GM20431 (cell line): ENCODE data around the gene SPDYE16.
"Not testable (repeated sequence)": the region's sequence is repeated elsewhere in the genome, so short reads cannot be mapped to it uniquely, and the experiment has no call there.

Experiments used
- in situ Hi-C: fragments of 300-500 bp; cut with MseI, MboI; formaldehyde crosslinking; loops from one replicate; pipeline ENCODE4 v1.15.0; 2020; ENCODE audit warnings: low sequenced_read_pairs; ENCODE audit not compliant: unreplicated experiment

Gene SPDYE16

DNA sequence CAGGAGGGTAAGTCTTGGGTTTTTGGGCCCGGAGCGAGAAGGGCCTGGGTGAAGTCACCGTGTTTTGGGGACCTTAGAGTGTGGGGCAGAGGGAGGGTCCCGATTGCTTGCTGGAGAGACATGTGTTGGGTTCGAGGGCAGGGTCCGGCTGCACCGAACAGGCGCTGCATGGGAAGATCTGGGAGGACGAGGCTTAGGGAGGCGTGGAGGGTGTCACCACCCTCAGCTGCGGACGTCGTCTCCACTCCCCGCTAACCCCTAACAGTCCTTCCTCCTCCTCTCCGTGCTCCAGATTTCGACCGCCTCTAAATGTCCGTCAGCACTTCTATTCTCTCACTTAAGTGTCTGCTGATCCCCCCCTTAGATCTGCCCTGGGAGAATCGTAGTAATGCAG is 6.8 kb upstream of the SPDYE16 start:
- in situ Hi-C loops = not testable (repeated sequence)

DNA sequence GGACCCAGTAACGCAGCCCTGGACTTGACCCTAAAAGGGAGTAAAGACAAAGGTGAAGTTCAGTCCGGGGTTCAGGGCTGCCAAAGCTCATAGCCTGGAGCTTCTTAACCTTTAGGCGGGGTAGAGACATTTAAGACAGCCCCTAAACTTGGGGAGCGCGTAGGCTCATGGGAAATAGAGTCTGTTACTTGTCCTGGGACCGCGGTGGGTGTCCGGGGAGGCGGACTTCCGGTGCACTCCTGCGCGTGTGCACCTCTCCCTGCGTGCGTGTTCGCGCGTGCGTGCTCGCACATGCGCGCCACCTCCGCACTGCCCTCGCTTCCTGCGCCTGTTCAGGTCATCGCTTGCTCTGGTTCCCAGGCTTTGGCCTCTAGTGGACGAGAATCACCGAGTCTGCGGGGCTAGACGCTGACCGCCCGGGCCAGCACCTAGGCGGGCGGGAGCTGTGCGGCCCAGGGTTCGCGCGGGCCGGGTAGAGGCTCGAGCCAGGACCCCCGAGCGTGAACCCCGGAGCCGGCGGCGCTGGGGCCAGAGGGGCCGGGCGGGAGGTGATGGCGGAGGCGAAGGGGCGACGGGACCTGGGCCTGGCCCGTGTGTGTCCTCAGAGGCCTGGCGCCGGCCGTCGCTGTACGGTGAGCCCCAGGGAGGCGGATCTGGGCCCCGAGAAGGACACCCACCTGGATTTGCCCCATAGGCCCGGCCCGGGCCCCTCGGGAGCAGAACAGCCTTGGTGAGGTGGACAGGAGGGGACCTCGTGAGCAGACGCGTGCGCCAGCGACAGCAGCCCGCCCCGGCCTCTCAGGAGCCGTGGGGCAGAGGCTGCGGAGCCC is 6.1 kb upstream of the SPDYE16 start:
- in situ Hi-C loops = not testable (repeated sequence)

DNA sequence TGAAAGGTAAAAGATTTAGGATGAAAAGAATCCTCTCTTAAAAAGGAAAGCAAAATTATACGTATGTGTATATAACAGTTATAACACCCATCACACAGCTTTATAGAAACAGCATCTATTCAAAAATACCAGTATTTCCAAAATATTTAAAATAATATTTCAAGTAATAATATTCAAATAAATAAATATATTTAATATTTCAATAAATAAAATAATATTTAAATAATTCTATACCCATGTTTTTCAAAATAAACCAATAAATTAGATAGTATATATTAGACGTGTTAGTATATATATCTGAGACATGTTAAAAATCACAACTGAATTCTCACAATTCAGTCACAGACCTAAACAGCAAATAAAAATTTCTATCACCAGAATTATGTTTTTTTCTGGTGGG is 11.5 kb downstream of the SPDYE16 start:
- in situ Hi-C loops = not testable (repeated sequence)

DNA sequence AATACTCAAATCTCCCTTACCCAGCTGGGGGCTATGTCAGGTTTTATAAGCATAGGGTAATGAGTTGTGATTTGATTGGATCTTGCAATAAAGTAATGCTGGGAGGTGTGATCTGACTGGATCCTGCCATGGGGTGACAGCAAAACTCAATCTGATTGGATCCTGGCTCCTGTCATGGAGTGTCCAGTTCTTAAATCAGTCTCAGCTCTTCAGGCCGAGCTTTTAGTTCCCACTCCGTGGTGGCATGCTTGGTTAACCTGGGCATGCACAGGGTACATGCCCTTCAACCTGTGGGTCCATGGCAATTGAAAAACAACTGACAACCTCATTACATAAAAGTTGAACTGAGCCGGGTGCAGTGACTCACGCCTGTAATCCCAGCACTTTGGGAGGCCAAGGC is 16.9 kb downstream of the SPDYE16 start:
- in situ Hi-C loops = not testable (repeated sequence)

DNA sequence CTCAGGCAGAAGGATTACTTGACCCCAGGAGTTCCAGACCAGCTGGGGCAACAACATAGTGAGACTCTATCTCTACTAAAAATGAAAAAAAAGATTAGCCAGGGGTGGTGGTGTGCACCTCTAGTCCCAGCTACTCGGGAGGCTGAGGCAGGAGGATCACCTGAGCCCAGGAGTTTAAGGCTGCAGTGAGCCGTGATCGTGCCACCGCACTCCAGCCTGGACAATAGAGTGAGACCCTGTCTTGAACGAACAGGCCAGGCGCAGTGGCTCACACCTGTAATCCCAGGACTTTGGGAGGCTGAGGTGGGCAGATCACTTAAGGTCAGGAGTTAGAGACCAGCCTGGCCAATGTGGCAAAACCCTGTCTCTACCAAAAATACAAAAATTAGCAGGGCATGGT is 26.2 kb downstream of the SPDYE16 start:
- in situ Hi-C loops = not testable (repeated sequence)

DNA sequence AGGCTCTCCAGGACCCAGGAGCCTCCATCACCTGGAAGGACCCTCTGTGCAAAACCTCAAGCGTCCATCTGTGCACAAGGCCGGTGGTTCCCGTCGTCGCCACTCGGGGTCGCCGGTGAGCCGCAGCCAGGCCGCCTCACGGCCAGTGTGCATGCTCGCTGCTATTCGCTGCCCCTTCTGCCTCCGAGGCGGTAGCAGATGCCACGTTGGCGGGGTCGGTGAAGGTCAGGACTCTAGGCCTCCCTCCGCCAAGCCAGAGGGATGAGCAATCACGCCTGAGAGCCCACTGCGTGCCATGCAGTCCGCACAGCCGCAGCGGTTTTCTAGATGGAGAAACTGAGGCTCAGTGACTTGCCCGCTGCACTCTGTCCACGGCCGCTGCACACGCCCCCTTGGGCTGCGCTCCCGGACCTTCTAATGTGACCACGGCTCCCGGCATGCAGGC is 27.1 kb downstream of the SPDYE16 start:
- in situ Hi-C loops = no loop called here

DNA sequence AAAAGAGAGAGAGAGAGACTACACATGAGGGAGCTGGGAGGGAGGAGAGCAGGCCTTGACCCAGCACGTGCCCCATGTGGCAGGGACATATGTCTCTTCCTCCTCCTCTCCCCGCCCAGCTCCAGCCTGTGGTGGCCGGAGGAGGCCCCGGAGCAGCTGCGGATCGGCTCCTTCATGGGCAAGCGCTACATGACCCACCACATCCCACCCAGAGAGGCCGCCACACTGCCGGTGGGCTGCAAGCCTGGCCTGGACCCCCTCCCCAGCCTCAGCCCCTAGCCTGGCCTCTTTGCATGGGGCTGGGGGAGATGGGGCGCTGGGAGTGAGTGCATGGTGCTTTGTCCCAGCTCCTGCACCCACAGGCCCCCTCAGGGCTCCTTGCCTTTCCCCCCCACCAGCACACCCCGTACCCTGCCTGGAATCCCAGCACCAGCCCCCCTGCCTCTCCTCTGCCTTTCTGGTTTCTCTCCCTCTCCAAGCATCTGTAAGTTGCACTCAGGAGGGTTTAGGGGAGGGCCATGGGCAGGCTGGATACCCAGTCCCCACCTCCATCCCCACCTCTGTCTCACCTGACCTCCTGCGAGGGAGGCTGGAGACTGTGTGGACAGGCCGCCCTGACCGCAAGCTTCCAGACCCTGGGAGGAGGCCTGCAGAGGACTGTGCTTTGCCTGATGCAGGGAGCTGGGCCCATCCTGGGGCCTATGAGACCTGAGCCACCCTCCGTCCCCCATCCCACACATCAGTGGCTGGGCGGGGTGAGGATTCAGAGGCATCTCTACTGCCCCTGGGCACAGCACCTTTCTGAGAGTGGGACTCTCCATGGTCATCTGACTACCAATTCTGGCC is 27.9 kb downstream of the SPDYE16 start:
- in situ Hi-C loops = no loop called here

DNA sequence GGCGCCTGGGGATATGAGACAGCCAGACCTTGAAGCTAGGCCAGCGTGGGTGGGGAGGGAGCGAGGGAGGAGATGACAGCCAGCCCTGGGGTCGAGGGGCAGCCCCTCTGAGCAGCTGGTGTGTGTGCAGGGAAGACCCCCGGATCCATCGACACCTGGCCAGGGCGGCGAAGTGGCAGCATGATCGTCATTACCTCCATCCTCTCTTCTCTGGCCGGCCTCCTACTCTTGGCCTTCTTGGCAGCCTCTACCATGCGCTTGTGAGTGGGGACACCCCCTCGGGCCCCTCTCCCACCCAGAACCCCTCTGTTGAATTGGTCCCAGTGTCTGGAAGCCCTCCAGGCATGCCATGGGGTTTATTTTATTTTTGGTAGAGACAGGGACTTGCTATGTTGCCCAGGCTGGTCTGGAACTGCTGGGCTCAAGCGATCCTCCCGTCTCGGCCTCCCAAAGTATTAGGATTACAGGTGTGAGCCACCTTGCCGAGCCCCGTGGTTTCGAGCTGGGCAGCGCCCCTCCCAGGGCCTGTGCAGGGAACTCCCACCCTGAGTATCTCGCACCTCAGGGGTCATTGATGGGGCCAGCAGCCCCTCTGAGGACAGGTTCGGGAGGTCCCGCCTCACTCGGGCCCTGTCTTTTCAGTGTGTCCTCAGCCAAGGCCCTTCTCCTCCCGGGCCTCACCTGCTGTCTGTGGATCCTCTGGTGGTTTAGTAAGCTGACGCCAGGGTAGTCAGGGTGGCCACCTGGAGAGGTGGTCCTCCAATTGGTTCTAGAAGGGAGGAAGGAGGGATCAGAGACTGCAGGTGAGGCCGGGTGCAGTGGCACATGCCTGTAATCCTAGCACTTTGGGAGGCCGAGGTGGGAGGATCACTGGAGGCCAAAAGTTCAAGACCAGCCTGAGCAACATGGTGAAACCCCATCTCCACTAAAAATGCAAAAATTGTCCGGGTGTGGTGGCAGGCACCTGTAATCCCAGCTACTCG is 29.0 kb downstream of the SPDYE16 start:
- in situ Hi-C loops = no loop called here

DNA sequence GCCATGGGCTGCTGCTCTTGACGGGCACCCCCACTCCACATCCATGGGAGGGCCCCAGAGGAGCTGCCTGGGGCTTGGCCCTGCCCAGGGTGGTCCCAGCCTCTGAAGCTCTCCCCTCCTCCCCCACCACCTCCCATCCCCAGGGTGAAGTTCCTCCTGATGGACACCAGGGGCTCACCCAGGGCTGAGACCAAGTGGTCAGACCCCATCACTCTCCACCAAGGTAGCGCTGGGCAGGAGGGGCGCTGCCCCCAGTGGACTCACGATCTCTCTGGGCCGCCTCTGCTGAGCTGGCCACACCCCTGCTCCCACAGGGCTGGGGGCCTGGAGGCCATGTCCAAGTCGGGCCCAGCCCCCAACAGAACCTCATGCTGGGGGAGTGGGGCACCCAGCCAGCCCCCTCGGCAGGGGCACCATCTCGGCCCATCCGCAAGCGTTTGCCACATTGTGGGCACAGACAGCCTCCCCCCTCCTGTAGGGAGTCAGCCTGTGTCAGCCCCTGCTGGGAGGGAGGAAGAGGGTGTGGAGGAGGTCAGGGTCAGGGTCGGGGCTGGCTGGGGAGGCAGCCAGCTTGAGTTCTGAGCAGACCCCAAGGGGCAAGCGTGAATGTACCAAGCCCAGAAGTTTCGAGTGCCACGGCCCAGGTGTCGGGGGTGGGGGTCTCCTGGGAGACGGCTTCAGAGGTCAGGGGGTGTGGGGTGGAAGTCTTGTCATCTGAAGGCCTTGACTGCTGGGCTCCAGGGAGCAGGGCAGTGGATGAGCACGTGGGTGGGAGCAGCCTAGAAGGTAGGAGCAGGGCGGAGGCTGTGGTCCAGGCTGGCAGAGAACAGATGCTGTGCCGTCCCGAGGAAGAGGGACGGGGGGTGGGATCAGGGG is 29.9 kb downstream of the SPDYE16 start:
- in situ Hi-C loops = no loop called here

DNA sequence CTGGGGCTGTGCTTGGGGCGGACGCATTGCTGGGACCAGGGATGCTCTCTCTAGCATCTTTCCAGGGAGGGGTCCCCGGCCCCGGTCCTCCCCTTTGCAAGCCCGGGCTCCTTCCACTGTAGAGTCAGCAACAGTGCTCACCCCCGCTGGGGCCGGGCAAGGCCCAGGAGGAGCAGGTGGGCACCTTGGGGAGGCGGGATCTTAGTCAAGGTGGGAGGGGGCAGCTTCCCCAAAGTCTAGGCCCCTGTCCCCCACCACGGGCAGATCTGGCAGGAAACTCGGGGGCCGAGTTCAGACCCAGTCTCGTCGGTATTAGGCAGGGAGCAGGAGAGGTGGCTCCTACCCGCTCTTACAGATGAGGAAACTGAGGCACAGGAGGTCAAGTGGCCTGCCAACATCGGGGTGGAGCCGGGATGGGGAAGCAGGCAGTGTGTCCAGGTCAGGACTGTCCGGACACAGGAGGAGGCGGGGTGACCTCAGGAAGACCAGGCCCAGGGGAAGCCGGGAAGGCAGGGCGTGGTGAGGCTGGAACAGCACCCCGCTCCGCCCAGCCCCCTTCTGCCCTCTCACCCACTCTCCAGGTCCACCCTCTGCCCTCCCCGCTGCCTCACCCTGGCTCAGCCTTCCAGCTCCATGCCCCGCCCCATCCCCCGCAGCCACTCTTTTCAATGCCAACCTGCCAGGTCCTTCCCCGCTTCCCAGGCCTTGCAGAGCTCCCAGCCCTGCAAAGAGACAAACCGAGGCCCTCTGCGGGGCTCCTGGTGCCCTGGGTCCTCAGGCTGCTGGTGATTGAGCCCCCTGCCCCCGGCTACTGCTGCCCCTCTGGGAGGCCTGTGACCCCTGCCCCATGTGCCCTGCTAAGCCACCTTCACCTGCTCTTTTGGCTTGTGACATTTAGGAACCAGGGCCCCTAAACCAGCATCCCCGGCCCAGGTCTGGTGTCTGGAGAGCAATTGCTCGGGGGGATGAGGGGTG is 30.9 kb downstream of the SPDYE16 start:
- in situ Hi-C loops = not testable (repeated sequence)

DNA sequence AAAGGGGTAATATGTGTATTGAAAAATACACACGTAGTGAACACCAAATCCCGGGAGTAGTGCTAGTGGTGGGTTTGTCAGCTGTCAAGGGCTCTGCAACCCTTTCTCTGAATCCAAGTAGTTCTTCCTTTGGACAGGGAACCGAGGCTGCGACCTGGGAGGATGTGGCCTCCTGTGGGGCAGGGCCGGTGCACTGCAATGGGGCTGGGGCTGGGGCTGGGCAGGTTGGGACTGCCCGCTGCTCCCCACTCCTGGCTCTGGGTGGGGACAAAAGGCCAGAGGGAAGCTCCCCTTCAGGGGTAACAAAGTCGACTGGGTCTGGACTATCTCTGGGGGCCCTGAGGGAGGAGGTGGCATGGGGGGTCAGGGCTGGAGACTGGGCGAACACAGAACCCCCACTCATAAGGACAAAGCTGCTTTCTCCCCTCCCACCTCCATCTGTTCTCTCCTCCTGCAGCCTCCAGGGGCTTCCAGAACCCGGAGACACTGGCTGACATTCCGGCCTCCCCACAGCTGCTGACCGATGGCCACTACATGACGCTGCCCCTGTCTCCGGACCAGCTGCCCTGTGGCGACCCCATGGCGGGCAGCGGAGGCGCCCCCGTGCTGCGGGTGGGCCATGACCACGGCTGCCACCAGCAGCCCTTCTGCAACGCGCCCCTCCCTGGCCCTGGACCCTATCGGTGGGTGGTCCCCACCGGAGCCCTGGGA is 31.7 kb downstream of the SPDYE16 start:
- in situ Hi-C loops = not testable (repeated sequence)

DNA sequence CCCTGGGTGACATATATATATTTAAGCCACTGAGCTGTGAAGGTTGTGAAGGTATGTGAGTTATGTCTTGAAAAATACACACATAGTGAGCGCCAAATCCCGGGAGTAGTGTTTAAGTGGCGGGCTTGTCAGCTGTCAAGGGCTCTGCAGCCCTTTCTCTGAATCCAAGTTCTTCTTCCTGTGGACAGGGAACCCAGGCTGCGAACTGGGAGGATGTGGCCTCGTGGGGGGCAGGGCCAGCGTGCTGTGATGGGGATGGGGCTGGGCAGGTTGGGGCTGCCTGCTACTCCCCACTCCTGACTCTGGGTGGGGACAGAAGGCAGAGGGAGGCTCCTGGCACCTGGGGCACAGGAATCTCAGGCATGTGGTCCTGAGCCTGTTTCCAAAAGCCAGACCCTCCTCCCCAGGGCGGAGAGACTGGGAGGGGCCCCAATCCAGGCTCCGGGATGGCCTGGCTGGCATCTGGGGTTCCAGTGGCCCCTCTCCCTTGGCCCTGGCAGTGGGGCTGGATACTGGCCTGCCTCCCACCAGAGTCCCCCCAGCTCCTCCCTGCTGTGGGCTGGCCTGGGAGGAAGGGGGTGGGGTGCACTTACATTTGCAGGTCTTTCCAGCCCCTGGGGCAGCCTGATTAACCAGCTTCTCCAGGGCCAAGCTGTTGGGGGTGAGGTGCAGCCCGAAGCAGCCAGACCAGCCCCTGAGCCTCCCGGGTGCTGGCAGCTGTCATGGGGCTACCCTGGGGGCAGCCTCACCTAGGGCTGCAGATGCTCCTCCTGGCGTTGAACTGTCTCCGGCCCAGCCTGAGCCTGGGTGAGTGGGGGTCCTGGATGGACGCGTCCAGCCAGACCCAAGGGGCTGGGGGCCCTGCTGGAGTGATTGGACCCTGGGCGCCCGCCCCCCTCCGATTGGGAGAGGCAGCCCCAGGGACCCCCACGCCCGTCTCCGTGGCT is 32.9 kb downstream of the SPDYE16 start, which contains the start of gene UPK3B:
TSS of gene UPK3B (plus strand) at position 622 of the 947 bp plus-strand sequence. CDS start at position 723, 101 bp downstream.
- in situ Hi-C loops = no loop called here

DNA sequence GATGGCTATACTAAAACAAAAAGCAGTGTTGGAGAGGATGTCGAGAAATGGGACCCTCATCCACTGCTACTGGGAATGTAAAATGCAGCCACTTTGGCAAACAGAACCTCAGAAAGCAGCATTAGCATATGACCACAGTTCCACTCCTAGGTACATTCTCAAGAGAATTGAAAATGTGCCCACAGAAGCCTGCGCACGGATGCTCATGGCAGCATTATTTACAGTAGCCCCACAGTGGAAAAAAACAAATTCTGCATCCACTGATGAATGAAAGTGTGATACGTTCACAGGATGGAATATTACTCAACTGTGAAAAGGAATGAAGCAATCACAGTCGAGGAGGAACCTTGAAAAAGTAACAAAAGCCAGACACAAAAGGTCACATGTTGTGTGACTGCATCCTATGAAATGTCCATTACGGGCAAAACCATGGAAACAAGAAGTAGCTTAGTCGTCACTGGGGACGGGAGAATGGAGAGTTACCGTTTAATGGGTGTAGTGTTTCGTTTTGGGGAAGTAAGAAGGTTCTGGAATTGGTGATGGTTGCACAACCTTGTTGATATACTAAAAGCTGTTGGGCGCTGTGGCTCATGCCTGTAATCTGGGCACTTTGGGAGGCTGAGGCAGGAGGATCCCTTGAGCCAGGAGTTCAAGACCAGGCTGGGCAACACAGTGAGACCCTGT is 35.2 kb downstream of the SPDYE16 start:
- in situ Hi-C loops = no loop called here

DNA sequence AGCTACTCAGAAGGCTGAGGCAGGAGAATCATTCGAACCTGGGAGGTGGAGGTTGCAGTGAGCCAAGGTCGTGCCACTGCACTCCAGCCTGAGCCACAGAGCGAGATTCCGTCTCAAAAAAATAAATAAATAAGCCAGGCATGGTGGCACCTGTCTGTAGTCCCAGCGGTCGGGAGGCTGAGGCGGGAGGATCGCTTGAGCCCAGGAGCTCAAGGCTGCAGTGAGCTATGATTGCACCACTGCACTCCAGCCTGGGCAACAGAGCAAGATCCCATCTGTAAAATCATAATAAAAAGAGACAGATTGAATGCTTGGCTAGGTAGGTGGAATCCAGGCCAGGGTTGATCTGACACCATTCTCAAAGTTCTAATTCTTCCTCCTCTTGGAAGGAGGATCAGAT is 36.5 kb downstream of the SPDYE16 start:
- in situ Hi-C loops = not testable (repeated sequence)

DNA sequence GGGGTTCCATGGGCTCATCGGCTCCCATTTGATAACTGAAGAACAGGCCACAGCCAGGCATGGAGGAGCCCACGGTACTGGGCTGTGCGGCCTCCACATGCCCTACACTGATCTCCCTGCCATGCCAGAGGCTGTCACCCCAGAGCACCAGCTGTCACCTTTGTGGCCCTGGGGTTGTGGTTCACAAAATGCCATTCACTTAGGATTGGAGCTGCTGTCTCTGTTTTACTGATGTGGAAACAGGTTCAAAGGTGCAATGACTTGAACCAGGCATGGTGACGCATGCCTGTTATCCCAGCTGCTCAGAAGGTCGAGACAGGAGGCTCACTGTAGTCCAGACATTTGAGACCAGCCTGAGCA is 37.0 kb downstream of the SPDYE16 start:
- in situ Hi-C loops = no loop called here
